GM12865 (cell line): Measurements from ENCODE around the gene TRPM1.

Experiments
- DNase-seq: peaks from one replicate; pipeline ENCODE4 v3.0.0; 2010; ENCODE audit warnings: low read depth
- H3K4me3 ChIP-seq: 2 replicates; pipeline ENCODE4 v1.5.1; 2011; ENCODE audit warnings: mild to moderate bottlenecking, low read depth, low read length, control low read depth
- CTCF ChIP-seq: IDR thresholded peaks from 2 replicates; pipeline ENCODE4 v1.5.1; 2011; ENCODE audit warnings: low read length, control low read depth, low read depth, inconsistent platforms; ENCODE audit not compliant: insufficient read depth; ENCODE audit errors: missing control alignments

The TRPM1 gene

GRCh38 chr15:31127596-31128261 lies 26.2 kb upstream of the TRPM1 start:
- no peak overlapping the region for H3K4me3 ChIP-seq
- no peak for DNase-seq
- no peak for TF ChIP-seq CTCF

GRCh38 chr15:31125061-31125460 lies 23.5 kb upstream of the TRPM1 start:
- no peak overlapping the region for H3K4me3 ChIP-seq
- TF ChIP-seq CTCF: no peak
- no peak for DNase-seq

- no peak for DNase-seq
- TF ChIP-seq CTCF: no peak
- no peak overlapping the region for H3K4me3 ChIP-seq
Observed at GRCh38 chr15:31116423-31117030, 15.0 kb upstream of the TRPM1 start.

GRCh38 chr15:31111091-31111647 lies 9.6 kb upstream of the TRPM1 start:
- H3K4me3 ChIP-seq: no peak overlapping the region
- DNase-seq: no peak
- TF ChIP-seq CTCF: no peak

- no peak for TF ChIP-seq CTCF
- no peak overlapping the region for H3K4me3 ChIP-seq
- DNase-seq: no peak
Observed at GRCh38 chr15:31108836-31109235, 7.3 kb upstream of the TRPM1 start.

- no peak for TF ChIP-seq CTCF
- no peak for DNase-seq
- no peak overlapping the region for H3K4me3 ChIP-seq
Observed at GRCh38 chr15:31106495-31107300, 5.2 kb upstream of the TRPM1 start.
